ENCODE data around the gene ENTR1.

Gene ENTR1

GRCh38 chr9:136419092-136419420, 8.6 kb upstream of the ENTR1 start:
- H3K9me2 ChIP-seq (replicated peaks; ENCODE audit: insufficient read depth, low read length), result no peaks in the 10 kb centered on the region
- no peak overlapping the region for H3K27ac ChIP-seq (ENCODE audit: low read length)
- no peak overlapping the region for H3K9ac ChIP-seq (ENCODE audit: low read length)
- TF ChIP-seq EZH2phosphoT487 (IDR thresholded peaks at IDR 0.05; ENCODE audit: low read length), result no peak
- no peak for TF ChIP-seq CTCF (IDR thresholded peaks at IDR 0.05; ENCODE audit: low read length)
- TF ChIP-seq EZH2 (optimal IDR thresholded peaks at IDR 0.05; ENCODE audit: low read depth, low read length), result no peak
- no peaks in the 10 kb centered on the region for H4K20me1 ChIP-seq (ENCODE audit: insufficient read depth, low read length)
- no peak overlapping the region for H2AFZ ChIP-seq (ENCODE audit: low read length)
- no peaks in the 10 kb centered on the region for H3F3A ChIP-seq (ENCODE audit: insufficient read depth, low read length)
- no peaks in the 10 kb centered on the region for H3K9me3 ChIP-seq (replicated peaks; ENCODE audit: insufficient read depth, low read length)
- no peak overlapping the region for H3K4me2 ChIP-seq (ENCODE audit: low read depth, low read length)
- no peak for DNase-seq
- H3K4me1 ChIP-seq (ENCODE audit: low read length), result no peaks in the 10 kb centered on the region
- H3K36me3 ChIP-seq (replicated peaks; ENCODE audit: insufficient read depth, low read length), result peaks cover 6% of the 10 kb centered on the region; the same call in 1 of the 2 replicates
- no peak overlapping the region for H3K4me3 ChIP-seq (ENCODE audit: low read length)
- no peaks in the 10 kb centered on the region for H3K27me3 ChIP-seq (replicated peaks; ENCODE audit: insufficient read depth, low read length)
- peaks cover 6% of the 10 kb centered on the region for H3K79me2 ChIP-seq (ENCODE audit: low read length)

- H3K9ac ChIP-seq (ENCODE audit: low read length), result no peak overlapping the region
- H3K27me3 ChIP-seq (replicated peaks; ENCODE audit: insufficient read depth, low read length), result no peaks in the 10 kb centered on the region
- no peaks in the 10 kb centered on the region for H3K9me2 ChIP-seq (replicated peaks; ENCODE audit: insufficient read depth, low read length)
- TF ChIP-seq EZH2 (optimal IDR thresholded peaks at IDR 0.05; ENCODE audit: low read depth, low read length) (no peak), EZH2phosphoT487 (IDR thresholded peaks at IDR 0.05; ENCODE audit: low read length) (no peak), CTCF (IDR thresholded peaks at IDR 0.05; ENCODE audit: low read length) (no peak)
- DNase-seq, result no peak
- no peaks in the 10 kb centered on the region for H4K20me1 ChIP-seq (ENCODE audit: insufficient read depth, low read length)
- H3K4me2 ChIP-seq (ENCODE audit: low read depth, low read length), result no peak overlapping the region
- H2AFZ ChIP-seq (ENCODE audit: low read length), result no peak overlapping the region
- H3K9me3 ChIP-seq (replicated peaks; ENCODE audit: insufficient read depth, low read length), result no peaks in the 10 kb centered on the region
- no peaks in the 10 kb centered on the region for H3F3A ChIP-seq (ENCODE audit: insufficient read depth, low read length)
- no peak overlapping the region for H3K4me3 ChIP-seq (ENCODE audit: low read length)
- no peak overlapping the region for H3K27ac ChIP-seq (ENCODE audit: low read length)
- H3K79me2 ChIP-seq (ENCODE audit: low read length), result peaks cover 12% of the 10 kb centered on the region
- H3K4me1 ChIP-seq (ENCODE audit: low read length), result no peaks in the 10 kb centered on the region
- 0 out of 2 replicates have a peak, but pooled peaks cover 6% of the 10 kb centered on the region for H3K36me3 ChIP-seq (replicated peaks; ENCODE audit: insufficient read depth, low read length)
These were observed 8.0 kb upstream of the ENTR1 start for GRCh38 chr9:136418182-136419091.

DNA sequence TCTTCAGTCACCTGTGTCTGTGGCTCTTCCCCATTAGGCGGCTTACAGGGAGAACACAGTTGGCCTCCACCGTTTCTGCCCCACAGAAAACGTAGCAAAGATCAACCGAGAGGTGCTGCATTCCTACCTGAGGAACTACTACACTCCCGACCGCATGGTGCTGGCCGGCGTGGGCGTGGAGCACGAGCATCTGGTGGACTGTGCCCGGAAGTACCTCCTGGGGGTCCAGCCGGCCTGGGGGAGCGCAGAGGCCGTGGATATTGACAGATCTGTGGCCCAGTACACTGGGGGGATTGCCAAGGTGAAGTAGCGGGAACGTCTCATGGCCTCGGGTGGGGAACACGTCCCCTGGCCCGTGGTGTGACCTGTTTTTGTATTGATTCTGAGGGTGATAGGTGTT, 6.5 kb upstream of the ENTR1 start:
- Histone ChIP-seq H3K9me3 (replicated peaks; ENCODE audit: insufficient read depth, low read length) (no peaks in the 10 kb centered on the region), H3K4me3 (ENCODE audit: low read length) (no peak overlapping the region), H3K27ac (ENCODE audit: low read length) (no peak overlapping the region), H3K4me1 (ENCODE audit: low read length) (peaks cover 3% of the 10 kb centered on the region), H3K9me2 (replicated peaks; ENCODE audit: insufficient read depth, low read length) (no peaks in the 10 kb centered on the region), H3K9ac (ENCODE audit: low read length) (no peak overlapping the region), H3K36me3 (replicated peaks; ENCODE audit: insufficient read depth, low read length) (0 out of 2 replicates have a peak, but pooled peaks cover 8% of the 10 kb centered on the region), H3K27me3 (replicated peaks; ENCODE audit: insufficient read depth, low read length) (no peaks in the 10 kb centered on the region), H3K4me2 (ENCODE audit: low read depth, low read length) (no peak overlapping the region), H3F3A (ENCODE audit: insufficient read depth, low read length) (no peaks in the 10 kb centered on the region), H4K20me1 (ENCODE audit: insufficient read depth, low read length) (no peaks in the 10 kb centered on the region), H2AFZ (ENCODE audit: low read length) (no peak overlapping the region), H3K79me2 (ENCODE audit: low read length) (peaks cover 27% of the 10 kb centered on the region)
- TF ChIP-seq EZH2phosphoT487 (IDR thresholded peaks at IDR 0.05; ENCODE audit: low read length) (no peak), CTCF (IDR thresholded peaks at IDR 0.05; ENCODE audit: low read length) (no peak), EZH2 (optimal IDR thresholded peaks at IDR 0.05; ENCODE audit: low read depth, low read length) (no peak)
- no peak for DNase-seq
